Loucy (cell line): ENCODE results near the gene SOX13.

Source experiments
- H2AFZ ChIP-seq: fragments of 200-600 bp; sonication (generic); 2 replicates; pipeline ENCODE4 v1.6.0; 2016; ENCODE audit warnings: antibody characterized with exemption, mild to moderate bottlenecking, low read length, moderate library complexity
- H3F3A ChIP-seq: fragments of 200-600 bp; 2 replicates; pipeline ENCODE4 v1.6.0; 2016; ENCODE audit warnings: antibody characterized with exemption, low read depth, mild to moderate bottlenecking
- H3K27me3 ChIP-seq: fragments of 200-600 bp; sonication (generic); 2 replicates; pipeline ENCODE4 v1.6.1; 2014; ENCODE audit warnings: low read length, mild to moderate bottlenecking; ENCODE audit not compliant: insufficient read depth, poor library complexity, severe bottlenecking
- H3K36me3 ChIP-seq: fragments of 200-600 bp; sonication (generic); 2 replicates; pipeline ENCODE4 v1.6.1; 2016; ENCODE audit warnings: low read length; ENCODE audit not compliant: insufficient read depth
- H3K4me1 ChIP-seq: fragments of 200-600 bp; sonication (generic); 2 replicates; pipeline ENCODE4 v1.5.1; 2014; ENCODE audit warnings: low read length, mild to moderate bottlenecking; ENCODE audit not compliant: insufficient read depth, poor library complexity, severe bottlenecking
- H3K4me2 ChIP-seq: fragments of 200-600 bp; sonication (generic); 2 replicates; pipeline ENCODE4 v1.6.0; 2014; ENCODE audit warnings: antibody characterized with exemption, low read length, low read depth, mild to moderate bottlenecking; ENCODE audit not compliant: poor library complexity, severe bottlenecking
- H3K4me3 ChIP-seq: fragments of 200-600 bp; sonication (generic); 2 replicates; pipeline ENCODE4 v1.5.1; 2014; ENCODE audit warnings: low read length, mild to moderate bottlenecking, mixed read lengths; ENCODE audit not compliant: poor library complexity, severe bottlenecking
- H3K79me2 ChIP-seq: fragments of 200-600 bp; sonication (generic); 2 replicates; pipeline ENCODE4 v1.6.1; 2014; ENCODE audit warnings: low read length; ENCODE audit not compliant: insufficient read depth
- H3K9ac ChIP-seq: fragments of 200-600 bp; sonication (generic); 2 replicates; pipeline ENCODE4 v1.6.0; 2014; ENCODE audit warnings: mild to moderate bottlenecking, low read depth, low read length, moderate library complexity; ENCODE audit not compliant: poor library complexity, severe bottlenecking
- H3K9me2 ChIP-seq: fragments of 200-600 bp; sonication (generic); replicated peaks from 2 replicates; pipeline ENCODE4 v1.6.1; 2016; ENCODE audit warnings: low read depth, low read length, mixed read lengths
- H3K9me3 ChIP-seq: fragments of 200-600 bp; sonication (generic); 2 replicates; pipeline ENCODE4 v1.6.1; 2014; ENCODE audit warnings: mild to moderate bottlenecking, antibody characterized with exemption, low read length, low read depth; ENCODE audit not compliant: insufficient read depth
- H4K20me1 ChIP-seq: fragments of 200-600 bp; sonication (generic); 2 replicates; pipeline ENCODE4 v1.6.0; 2014; ENCODE audit warnings: antibody characterized with exemption, low read length, mild to moderate bottlenecking; ENCODE audit not compliant: insufficient read depth, poor library complexity, severe bottlenecking
- EZH2phosphoT487 ChIP-seq: fragments of 200-600 bp; IDR thresholded peaks from 2 replicates; pipeline ENCODE4 v1.6.1; 2018; ENCODE audit warnings: antibody characterized with exemption, mild to moderate bottlenecking, moderate library complexity, borderline replicate concordance
- TF ChIP-seq, protein P1 (sequence below): fragments of 200-600 bp; sonication (generic); conservative IDR thresholded peaks from 2 replicates; pipeline ENCODE4 v1.5.1; 2014; ENCODE audit warnings: mild to moderate bottlenecking, antibody characterized with exemption, low read length

Gene SOX13

DNA sequence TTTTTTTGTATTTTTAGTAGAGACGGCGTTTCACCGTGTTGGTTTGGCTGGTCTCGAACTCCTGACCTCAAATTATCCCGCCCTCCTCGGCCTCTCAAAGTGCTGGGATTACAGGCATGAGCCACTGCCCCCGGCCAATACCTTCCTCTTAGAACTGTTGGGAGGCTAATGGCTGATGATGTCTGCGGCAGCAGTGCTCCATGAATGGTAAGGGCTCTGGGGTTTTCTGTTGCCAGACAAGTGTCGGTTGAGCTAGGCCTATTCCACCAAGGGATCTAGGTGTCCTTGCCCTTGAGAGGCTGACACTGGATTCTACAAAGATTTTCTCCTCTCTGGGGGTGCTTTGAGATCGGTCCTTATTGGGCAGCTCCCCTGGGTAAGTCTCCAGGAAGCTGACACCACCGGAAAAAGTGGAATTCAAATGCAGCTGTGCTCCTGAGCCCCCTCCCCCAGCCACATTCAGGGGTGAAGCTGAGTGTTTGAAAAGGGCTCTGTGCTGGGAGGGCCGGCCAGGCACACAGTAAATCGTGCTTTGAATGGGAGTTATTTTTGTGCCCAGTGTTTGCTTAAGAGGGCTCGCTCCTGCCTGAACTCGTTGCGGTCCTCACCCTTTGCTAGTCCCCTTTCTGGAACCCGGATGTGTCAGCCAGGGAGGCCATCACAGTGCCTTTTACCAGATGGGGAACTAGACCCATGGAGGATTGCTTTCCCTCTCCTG is 5.2 kb downstream of the SOX13 start:
- no peak overlapping the region for H3K4me2 ChIP-seq
- H3K27me3 ChIP-seq, result no peaks in the 10 kb centered on the region
- no peak overlapping the region for H3K4me3 ChIP-seq
- TF ChIP-seq EZH2phosphoT487, result no peak
- TF ChIP-seq, protein P1, sequence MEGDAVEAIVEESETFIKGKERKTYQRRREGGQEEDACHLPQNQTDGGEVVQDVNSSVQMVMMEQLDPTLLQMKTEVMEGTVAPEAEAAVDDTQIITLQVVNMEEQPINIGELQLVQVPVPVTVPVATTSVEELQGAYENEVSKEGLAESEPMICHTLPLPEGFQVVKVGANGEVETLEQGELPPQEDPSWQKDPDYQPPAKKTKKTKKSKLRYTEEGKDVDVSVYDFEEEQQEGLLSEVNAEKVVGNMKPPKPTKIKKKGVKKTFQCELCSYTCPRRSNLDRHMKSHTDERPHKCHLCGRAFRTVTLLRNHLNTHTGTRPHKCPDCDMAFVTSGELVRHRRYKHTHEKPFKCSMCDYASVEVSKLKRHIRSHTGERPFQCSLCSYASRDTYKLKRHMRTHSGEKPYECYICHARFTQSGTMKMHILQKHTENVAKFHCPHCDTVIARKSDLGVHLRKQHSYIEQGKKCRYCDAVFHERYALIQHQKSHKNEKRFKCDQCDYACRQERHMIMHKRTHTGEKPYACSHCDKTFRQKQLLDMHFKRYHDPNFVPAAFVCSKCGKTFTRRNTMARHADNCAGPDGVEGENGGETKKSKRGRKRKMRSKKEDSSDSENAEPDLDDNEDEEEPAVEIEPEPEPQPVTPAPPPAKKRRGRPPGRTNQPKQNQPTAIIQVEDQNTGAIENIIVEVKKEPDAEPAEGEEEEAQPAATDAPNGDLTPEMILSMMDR, result no peak
- no peaks in the 10 kb centered on the region for H3K9me3 ChIP-seq
- H4K20me1 ChIP-seq, result no peaks in the 10 kb centered on the region
- no peaks in the 10 kb centered on the region for H3K36me3 ChIP-seq
- H2AFZ ChIP-seq, result no peak overlapping the region
- no peaks in the 10 kb centered on the region for H3F3A ChIP-seq
- no peak overlapping the region for H3K9ac ChIP-seq
- H3K79me2 ChIP-seq, result no peaks in the 10 kb centered on the region
- H3K4me1 ChIP-seq, result peaks cover 27% of the 10 kb centered on the region
- H3K9me2 ChIP-seq, result no peaks in the 10 kb centered on the region

DNA sequence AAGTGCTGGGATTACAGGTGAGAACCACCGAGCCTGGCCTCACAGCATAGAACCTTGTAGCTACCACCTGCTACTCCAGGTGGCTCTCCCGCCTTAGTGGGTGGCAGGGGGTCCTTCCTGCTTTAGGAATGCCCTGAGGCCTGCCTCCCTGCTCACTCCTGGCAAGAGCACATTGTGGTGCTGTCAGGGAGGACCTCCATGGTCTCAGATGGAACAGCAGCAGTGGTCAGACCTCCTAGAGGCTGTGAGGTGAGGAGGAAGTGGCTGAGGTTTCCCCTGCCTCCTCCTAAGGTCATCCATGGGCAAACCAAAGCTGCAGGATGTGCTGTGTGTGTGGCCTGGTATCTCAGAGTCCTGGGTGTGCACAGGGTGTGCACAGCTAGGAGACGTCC is 6.7 kb downstream of the SOX13 start:
- peak overlapping the region; percentile 64 for H3K4me2 ChIP-seq

DNA sequence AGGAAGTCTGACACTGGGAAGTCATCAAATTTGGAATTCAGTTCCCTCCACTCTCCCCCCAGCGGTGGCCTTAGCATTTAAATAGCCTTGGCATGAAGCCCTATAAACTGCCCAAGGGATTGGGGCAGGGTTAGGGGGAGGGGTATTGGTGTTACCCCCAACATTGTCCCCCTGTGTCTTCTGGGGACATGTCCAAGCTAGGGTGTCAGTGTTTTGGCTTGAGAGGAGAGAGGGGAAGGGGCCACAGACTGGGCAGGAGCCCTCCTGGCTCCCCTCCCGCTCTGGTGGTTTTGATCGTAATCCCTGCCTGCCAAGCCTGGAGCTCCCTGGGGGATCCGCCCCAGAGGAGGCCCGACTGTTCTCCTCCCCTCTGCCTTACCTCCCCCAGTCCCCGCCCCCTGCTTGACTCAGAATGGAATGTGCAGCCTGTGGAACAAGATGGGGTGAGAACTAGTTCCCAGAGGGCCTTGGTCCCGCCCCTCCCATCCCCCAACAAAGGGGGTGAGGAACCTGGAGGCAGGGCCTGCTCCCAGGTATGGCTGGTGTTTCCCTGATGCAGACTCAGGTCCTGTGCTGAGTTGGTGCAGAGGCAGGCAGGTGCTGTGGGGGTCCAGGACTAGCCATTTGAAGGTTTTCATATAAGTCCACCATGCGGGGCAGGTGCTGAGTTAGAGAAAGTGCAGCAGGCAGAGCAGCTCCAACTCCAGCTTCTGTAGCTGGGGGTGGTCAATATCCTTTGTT is 7.4 kb downstream of the SOX13 start:
- H3K27me3 ChIP-seq, result no peaks in the 10 kb centered on the region

More for the DNA sequence above, 6.7 kb downstream of the SOX13 start:
- Histone ChIP-seq H3K4me1 (peaks cover 39% of the 10 kb centered on the region), H3K27me3 (no peaks in the 10 kb centered on the region), H4K20me1 (no peaks in the 10 kb centered on the region), H3F3A (no peaks in the 10 kb centered on the region), H3K4me3 (peak overlapping the region; percentile 27), H3K9me2 (no peaks in the 10 kb centered on the region), H3K9ac (peak overlapping the region; percentile 49), H3K79me2 (no peaks in the 10 kb centered on the region), H3K9me3 (no peaks in the 10 kb centered on the region), H3K36me3 (no peaks in the 10 kb centered on the region), H2AFZ (no peak overlapping the region)
- TF ChIP-seq, protein P1, result no peak
- TF ChIP-seq EZH2phosphoT487, result no peak

More for the DNA sequence above, 7.4 kb downstream of the SOX13 start:
- TF ChIP-seq EZH2phosphoT487, result no peak
- TF ChIP-seq, protein P1, result no peak
- no peaks in the 10 kb centered on the region for H3K9me3 ChIP-seq
- no peaks in the 10 kb centered on the region for H3F3A ChIP-seq
- H3K9ac ChIP-seq, result peak overlapping the region; percentile 49
- H3K36me3 ChIP-seq, result no peaks in the 10 kb centered on the region
- H4K20me1 ChIP-seq, result no peaks in the 10 kb centered on the region
- H2AFZ ChIP-seq, result 0 out of 2 replicates have a peak overlapping the region, but pooled peaks have one; percentile 28
- H3K4me1 ChIP-seq, result peaks cover 42% of the 10 kb centered on the region
- H3K79me2 ChIP-seq, result no peaks in the 10 kb centered on the region
- peak overlapping the region; percentile 64 for H3K4me2 ChIP-seq
- H3K4me3 ChIP-seq, result peak overlapping the region; percentile 27
- H3K9me2 ChIP-seq, result no peaks in the 10 kb centered on the region
